ENCODE measurements around the gene ATOH8. TPM values are rescaled to one million over a fixed set of nuclear protein-coding genes. Genes with fewer than 3 reads are reported as not detected.

The ATOH8 gene
- total and polyA plus RNA-seq, 10 of the 15 experiments (the other 5 are each of a cell fraction or from before 2014, with no cell fraction given) = 0.03 to 0.60 TPM; not detected in 8

DNA sequence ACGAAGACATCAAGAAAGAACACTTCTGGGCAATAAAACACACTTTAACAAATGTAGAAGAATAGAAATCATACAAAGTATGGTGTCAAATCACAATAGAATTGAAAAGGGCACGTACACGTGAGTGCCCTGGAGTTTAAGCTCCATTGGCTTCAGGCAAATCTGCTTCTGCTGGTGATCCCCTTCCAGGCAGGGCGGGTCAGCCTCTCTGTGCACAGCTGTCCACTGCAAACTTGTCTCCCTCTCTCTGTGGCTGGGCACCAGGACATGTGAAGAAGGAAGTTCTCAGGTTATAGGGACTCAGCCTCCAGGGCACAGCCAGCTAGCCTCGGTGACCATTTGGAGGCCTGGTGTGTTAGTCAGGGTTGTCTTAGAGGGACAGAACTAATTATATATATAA, 69.0 kb downstream of the ATOH8 start:
- H3K79me2 ChIP-seq (ENCODE audit: control insufficient read depth, insufficient read depth, low read length) = no peaks in the 10 kb centered on the region
- ChIA-PET CTCF (interaction anchor here (0.7 to 18.4 kb wide), 5 partner anchors 9 to 257 kb away, joined by 3 to 458 read pairs (median 7); no protein-coding TSS in a partner anchor), SMC1A (ENCODE audit: uncharacterized antibody, unreplicated experiment) (interaction anchor here (0.7 to 14.7 kb wide), 5 partner anchors 53 to 257 kb away, joined by 3 to 286 read pairs (median 4); partner anchors contain the start of gene ST3GAL5), POLR2A (interaction anchor here (0.6 kb wide), 2 partner anchors 245 to 325 kb away, joined by 3 to 4 read pairs; no protein-coding TSS in a partner anchor), RAD21 (ENCODE audit: unreplicated experiment) (interaction anchor here (1.1 to 10.5 kb wide), 5 partner anchors 9 to 256 kb away, joined by 3 to 259 read pairs (median 7); partner anchors contain the start of gene ST3GAL5)
- FAIRE-seq (no peak), ATAC-seq (no peak), DNase-seq (ENCODE audit: low read depth, low spot score) (no peak)
- no peak overlapping the region for H2AFZ ChIP-seq (ENCODE audit: control insufficient read depth, low read depth, low read length)
- H3K9ac ChIP-seq (ENCODE audit: control insufficient read depth, insufficient read depth, low read length) = no peak overlapping the region
- no peak overlapping the region for H3K4me2 ChIP-seq (ENCODE audit: control insufficient read depth, insufficient read depth)
- H3K27me3 ChIP-seq (replicated peaks in 1 of 2; ENCODE audit: control insufficient read depth in 2 of 2, insufficient read depth in 2 of 2, low read length in 1 of 2) = no peaks in the 10 kb centered on the region; a peak in 1 of 4 replicates
- no peaks in the 10 kb centered on the region for H3K9me3 ChIP-seq (replicated peaks; ENCODE audit: control insufficient read depth, insufficient read depth, low read length)
- H3K36me3 ChIP-seq (ENCODE audit: control insufficient read depth in 2 of 2, insufficient read depth in 2 of 2, low read length in 1 of 2) = no peaks in the 10 kb centered on the region
- no peak overlapping the region for H3K27ac ChIP-seq (ENCODE audit: control insufficient read depth, insufficient read depth)
- H3K4me3 ChIP-seq = no peak overlapping the region
- 18% methylated on average over 5 of the region's 5 CpGs for WGBS (ENCODE audit: insufficient coverage, insufficient replicate concordance, low lambda C conversion rate, missing lambda C conversion rate)
- in situ Hi-C loops (cut with MboI) = no loop called here
- no peaks in the 10 kb centered on the region for H4K20me1 ChIP-seq (ENCODE audit: control insufficient read depth, insufficient read depth)
- intact Hi-C loops (cut with micrococcal nuclease; ENCODE audit: unreplicated experiment) = no loop called here
- no TSS peak for BruUV-seq (replicated peaks)
- H3K4me1 ChIP-seq (ENCODE audit: control insufficient read depth, insufficient read depth, low read length) = no peaks in the 10 kb centered on the region
- TF ChIP-seq CBFB (IDR thresholded peaks at IDR 0.05; ENCODE audit: low read depth) (no peak), ZNF207 (IDR thresholded peaks at IDR 0.05; ENCODE audit: borderline replicate concordance) (no peak), YY1 (IDR thresholded peaks at IDR 0.05; ENCODE audit: low read depth, low read length) (no peak), TCF7 (IDR thresholded peaks at IDR 0.05; ENCODE audit: borderline replicate concordance) (no peak), ZNF687 (IDR thresholded peaks at IDR 0.05) (no peak), SMARCA5 (IDR thresholded peaks at IDR 0.05) (no peak), ZNF274 (IDR thresholded peaks at IDR 0.05; ENCODE audit: insufficient read depth, insufficient read length) (no peak), BCL11A (IDR thresholded peaks at IDR 0.05; ENCODE audit: low read depth, low read length) (no peak), POLR2AphosphoS2 (IDR thresholded peaks at IDR 0.05; ENCODE audit: low read depth, low read length) (no peak), BMI1 (IDR thresholded peaks at IDR 0.05; ENCODE audit: borderline replicate concordance) (no peak), PKNOX1 (IDR thresholded peaks at IDR 0.05) (no peak), STAT1 (conservative IDR thresholded peaks at IDR 0.05) (no peak), KLF5 (IDR thresholded peaks at IDR 0.05; ENCODE audit: partially characterized antibody) (no peak), RELB (IDR thresholded peaks at IDR 0.05; ENCODE audit: low read depth) (no peak), BACH1 (IDR thresholded peaks at IDR 0.05; ENCODE audit: borderline replicate concordance) (no peak), CEBPB (IDR thresholded peaks at IDR 0.05; ENCODE audit: borderline replicate concordance in 1 of 2, low read depth in 2 of 2, low read length in 2 of 2) (no peak), NKRF (conservative IDR thresholded peaks at IDR 0.05) (no peak)
